ENCODE measurements around the gene SMG5. TPM values are rescaled to one million over a fixed set of nuclear protein-coding genes. Genes with fewer than 3 reads are reported as not detected.

SMG5 gene
- total RNA-seq, 1 donor from 2014 or later, result 45.9 TPM

- Histone ChIP-seq H3K27ac (no peak overlapping the region), H3K9ac (no peak overlapping the region), H4K20me1 (ENCODE audit: low read depth) (no peaks in the 10 kb centered on the region), H3K36me3 (peaks cover 51% of the 10 kb centered on the region), H3K79me2 (ENCODE audit: low read depth) (no peaks in the 10 kb centered on the region), H3K9me3 (ENCODE audit: low read depth) (no peaks in the 10 kb centered on the region), H3K4me1 (no peaks in the 10 kb centered on the region), H3K27me3 (no peaks in the 10 kb centered on the region), H3F3A (ENCODE audit: low read depth) (peaks cover 25% of the 10 kb centered on the region), H2AFZ (replicated peaks) (no peak overlapping the region), H3K4me3 (no peak overlapping the region), H3K4me2 (no peak overlapping the region)
- TF ChIP-seq, protein P1, sequence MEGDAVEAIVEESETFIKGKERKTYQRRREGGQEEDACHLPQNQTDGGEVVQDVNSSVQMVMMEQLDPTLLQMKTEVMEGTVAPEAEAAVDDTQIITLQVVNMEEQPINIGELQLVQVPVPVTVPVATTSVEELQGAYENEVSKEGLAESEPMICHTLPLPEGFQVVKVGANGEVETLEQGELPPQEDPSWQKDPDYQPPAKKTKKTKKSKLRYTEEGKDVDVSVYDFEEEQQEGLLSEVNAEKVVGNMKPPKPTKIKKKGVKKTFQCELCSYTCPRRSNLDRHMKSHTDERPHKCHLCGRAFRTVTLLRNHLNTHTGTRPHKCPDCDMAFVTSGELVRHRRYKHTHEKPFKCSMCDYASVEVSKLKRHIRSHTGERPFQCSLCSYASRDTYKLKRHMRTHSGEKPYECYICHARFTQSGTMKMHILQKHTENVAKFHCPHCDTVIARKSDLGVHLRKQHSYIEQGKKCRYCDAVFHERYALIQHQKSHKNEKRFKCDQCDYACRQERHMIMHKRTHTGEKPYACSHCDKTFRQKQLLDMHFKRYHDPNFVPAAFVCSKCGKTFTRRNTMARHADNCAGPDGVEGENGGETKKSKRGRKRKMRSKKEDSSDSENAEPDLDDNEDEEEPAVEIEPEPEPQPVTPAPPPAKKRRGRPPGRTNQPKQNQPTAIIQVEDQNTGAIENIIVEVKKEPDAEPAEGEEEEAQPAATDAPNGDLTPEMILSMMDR (IDR thresholded peaks at IDR 0.05), result peak; percentile 66
- no peak for TF ChIP-seq EZH2 (IDR thresholded peaks at IDR 0.05)
- no peak for TF ChIP-seq EZH2phosphoT487 (IDR thresholded peaks at IDR 0.05)
- Mint-ChIP-seq H3K27ac (no peak overlapping the region), H3K9me3 (no peaks in the 10 kb centered on the region), H3K36me3 (peaks cover 27% of the 10 kb centered on the region), H3K27me3 (ENCODE audit: insufficient read depth, low read depth) (no peaks in the 10 kb centered on the region), H3K4me3 (no peak overlapping the region), H3K4me1 (no peaks in the 10 kb centered on the region)
- DNase-seq (ENCODE audit: low spot score), result no peak
Observed at GRCh38 chr1:156319664-156320063, 37.0 kb upstream of the SMG5 start.

DNA sequence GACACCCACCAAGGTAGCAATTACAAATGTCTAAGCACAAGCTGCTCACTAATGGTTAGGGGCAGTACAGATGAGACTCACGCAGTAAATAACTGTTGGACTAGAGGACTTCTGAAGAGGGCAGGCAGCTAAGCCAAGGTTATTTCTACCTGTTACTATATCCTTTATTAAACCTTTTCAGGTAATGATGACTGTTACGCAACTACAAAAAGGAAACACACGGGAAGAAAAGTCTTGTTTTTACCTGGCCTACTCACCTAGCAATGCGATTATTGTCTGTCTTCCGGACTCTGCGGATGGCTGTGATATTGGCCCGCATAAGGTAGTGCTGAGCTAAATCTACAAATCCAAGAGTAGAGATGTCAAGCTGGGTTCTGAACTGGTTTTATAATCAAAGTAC lies 34.3 kb upstream of the SMG5 start:
- Mint-ChIP-seq H3K9me3 (no peaks in the 10 kb centered on the region), H3K27ac (no peak overlapping the region), H3K27me3 (ENCODE audit: insufficient read depth, low read depth) (peaks cover under 1% of the 10 kb centered on the region), H3K4me3 (no peak overlapping the region), H3K36me3 (peaks cover 36% of the 10 kb centered on the region), H3K4me1 (no peaks in the 10 kb centered on the region)
- no peak for TF ChIP-seq EZH2phosphoT487 (IDR thresholded peaks at IDR 0.05)
- TF ChIP-seq, protein P1 (IDR thresholded peaks at IDR 0.05), result no peak
- no peak for TF ChIP-seq EZH2 (IDR thresholded peaks at IDR 0.05)
- H3K9ac ChIP-seq, result no peak overlapping the region
- no peak for DNase-seq (ENCODE audit: low spot score)
- H3F3A ChIP-seq (ENCODE audit: low read depth), result peaks cover 29% of the 10 kb centered on the region
- H3K4me2 ChIP-seq, result no peak overlapping the region
- no peak overlapping the region for H3K4me3 ChIP-seq
- H2AFZ ChIP-seq (replicated peaks), result no peak overlapping the region
- peaks cover 55% of the 10 kb centered on the region for H3K36me3 ChIP-seq
- no peaks in the 10 kb centered on the region for H4K20me1 ChIP-seq (ENCODE audit: low read depth)
- no peaks in the 10 kb centered on the region for H3K4me1 ChIP-seq
- H3K27ac ChIP-seq, result no peak overlapping the region
- no peaks in the 10 kb centered on the region for H3K27me3 ChIP-seq
- no peaks in the 10 kb centered on the region for H3K79me2 ChIP-seq (ENCODE audit: low read depth)
- H3K9me3 ChIP-seq (ENCODE audit: low read depth), result no peaks in the 10 kb centered on the region

DNA sequence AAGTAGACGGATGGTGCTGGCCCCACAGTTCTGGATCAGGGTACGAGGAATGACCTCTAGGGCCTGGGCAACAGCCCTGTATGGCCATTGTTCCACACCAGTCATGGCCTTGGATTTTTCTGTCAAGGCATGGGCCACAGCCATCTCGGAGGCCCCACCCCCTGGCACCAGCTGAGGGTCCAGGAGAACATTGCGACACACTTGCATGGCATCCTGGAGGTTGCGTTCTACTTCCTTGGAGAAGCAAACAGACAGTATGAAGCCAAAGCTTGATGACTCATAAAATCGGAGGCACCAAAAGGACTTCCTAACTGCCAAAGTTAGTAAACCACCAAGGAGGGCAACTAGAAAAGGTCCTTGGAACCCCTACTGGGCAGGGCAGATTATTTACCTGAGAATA lies 28.3 kb upstream of the SMG5 start:
- Histone ChIP-seq H3F3A (ENCODE audit: low read depth) (peaks cover 20% of the 10 kb centered on the region), H3K4me2 (no peak overlapping the region), H3K27ac (no peak overlapping the region), H3K4me3 (no peak overlapping the region), H3K4me1 (no peaks in the 10 kb centered on the region), H3K27me3 (no peaks in the 10 kb centered on the region), H3K79me2 (ENCODE audit: low read depth) (no peaks in the 10 kb centered on the region), H3K9me3 (ENCODE audit: low read depth) (no peaks in the 10 kb centered on the region), H3K9ac (no peak overlapping the region), H4K20me1 (ENCODE audit: low read depth) (peaks cover 3% of the 10 kb centered on the region), H3K36me3 (peaks cover 30% of the 10 kb centered on the region), H2AFZ (replicated peaks) (no peak overlapping the region)
- Mint-ChIP-seq H3K4me1 (no peaks in the 10 kb centered on the region), H3K27ac (no peak overlapping the region), H3K27me3 (ENCODE audit: insufficient read depth, low read depth) (peaks cover 2% of the 10 kb centered on the region), H3K36me3 (peaks cover 44% of the 10 kb centered on the region), H3K4me3 (no peak overlapping the region), H3K9me3 (no peaks in the 10 kb centered on the region)
- TF ChIP-seq EZH2 (IDR thresholded peaks at IDR 0.05), result no peak
- TF ChIP-seq, protein P1 (IDR thresholded peaks at IDR 0.05), result no peak
- no peak for TF ChIP-seq EZH2phosphoT487 (IDR thresholded peaks at IDR 0.05)
- no peak for DNase-seq (ENCODE audit: low spot score)

Measured in neural progenitor cell (in vitro differentiated cells).